GM18526 (cell line): ENCODE measurements around the gene SMAD1.
A peak's percentile ranks its signal among the peaks of the same experiment; 100 is the strongest.

ENCODE experiments used
- POLR2A ChIP-seq: IDR thresholded peaks from 3 replicates; pipeline ENCODE4 v1.6.1; 2011; ENCODE audit not compliant: insufficient read length; ENCODE audit errors: extremely low read depth

Gene SMAD1

DNA sequence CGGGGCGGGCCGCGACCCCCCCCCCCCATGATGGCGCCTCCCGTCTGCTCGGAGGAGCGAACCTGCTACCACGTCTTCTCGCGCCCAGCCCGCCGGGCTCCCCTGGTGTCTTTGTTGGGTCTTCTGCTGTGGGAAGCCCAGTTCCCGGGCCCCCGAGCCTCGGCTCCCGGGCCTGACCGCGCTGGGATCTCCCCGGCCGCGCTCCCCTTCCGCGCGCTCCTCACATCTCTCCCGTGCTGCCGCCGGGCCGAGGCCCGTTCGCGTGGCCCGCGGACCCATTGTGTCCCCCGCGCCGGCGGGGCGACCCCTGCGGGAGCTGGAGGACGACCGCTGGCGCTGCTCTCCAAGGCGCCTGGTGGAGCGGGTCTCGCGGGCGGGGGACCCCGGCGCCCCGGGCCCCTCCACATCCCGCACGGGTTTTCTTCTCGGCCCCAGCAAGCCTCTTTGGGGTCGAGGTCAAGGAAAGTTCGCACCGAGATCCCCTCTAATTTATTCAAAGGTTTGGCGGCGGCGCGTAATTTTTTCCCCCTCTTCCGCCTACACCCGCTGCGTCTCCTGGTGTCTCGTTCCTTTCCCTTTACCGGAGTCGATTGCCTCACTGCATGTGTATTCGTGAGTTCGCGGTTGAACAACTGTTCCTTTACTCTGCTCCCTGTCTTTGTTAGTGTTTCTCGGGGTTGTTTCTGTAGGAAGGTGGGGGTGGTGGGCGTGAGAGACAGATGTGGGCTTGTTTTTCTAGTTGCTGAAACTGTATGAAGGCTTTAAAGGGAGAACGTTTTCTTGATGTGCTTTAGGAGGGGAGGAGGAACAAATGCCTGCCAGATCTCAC, 770 bp downstream of the SMAD1 start:
- peak; percentile 37 for TF ChIP-seq POLR2A

GRCh38 chr4:145483514-145483913, 1.9 kb downstream of the SMAD1 start:
- no peak for TF ChIP-seq POLR2A

DNA sequence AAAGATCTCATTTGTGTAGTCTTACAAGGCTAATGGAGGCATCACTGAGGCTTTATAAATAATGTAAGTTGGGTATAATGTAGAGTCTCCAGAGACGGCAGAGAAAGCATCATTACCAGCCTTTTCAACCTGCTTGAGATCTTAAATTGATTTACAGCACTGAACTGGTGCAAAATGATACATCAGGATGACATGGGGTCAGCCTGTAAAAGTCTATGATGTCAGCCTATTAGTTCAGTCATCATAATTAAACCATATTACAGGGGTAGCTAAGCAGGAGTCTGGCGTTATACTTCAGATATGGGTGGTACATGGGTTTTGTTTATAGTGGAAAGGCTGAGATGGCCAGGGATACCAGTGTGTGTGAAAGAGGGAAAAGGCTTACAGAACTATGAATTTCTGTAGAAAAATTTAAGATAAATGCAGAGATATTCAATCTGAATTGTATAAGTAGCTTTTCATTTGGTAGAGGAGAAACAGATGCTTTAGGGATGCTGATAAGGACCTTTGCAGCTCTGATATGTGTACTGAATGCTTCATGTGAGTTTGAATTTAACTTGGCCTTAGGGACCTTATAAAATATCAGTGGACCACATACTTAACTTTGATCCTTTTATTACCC, 2.7 kb downstream of the SMAD1 start:
- no peak for TF ChIP-seq POLR2A

DNA sequence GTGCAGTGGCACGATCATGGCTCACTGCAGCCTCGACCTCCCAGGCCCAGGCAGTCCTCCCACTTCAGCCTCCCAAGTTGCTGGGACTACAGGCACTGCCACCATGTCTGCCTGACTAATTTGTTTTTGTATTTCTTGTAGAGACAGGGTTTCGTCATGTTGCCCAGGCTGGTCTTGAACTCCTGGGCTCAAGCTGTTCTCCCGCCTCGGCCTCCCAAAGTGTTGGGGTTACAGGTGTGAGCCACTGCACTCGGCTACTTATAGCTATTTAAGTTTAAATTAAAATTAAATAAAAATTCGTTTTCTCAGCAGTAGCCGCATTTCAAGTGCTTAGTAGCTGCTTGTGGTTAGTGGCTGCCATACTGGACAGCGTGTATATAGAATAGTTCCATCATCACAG, 3.5 kb downstream of the SMAD1 start:
- TF ChIP-seq POLR2A = no peak

- TF ChIP-seq POLR2A = no peak
Measured at GRCh38 chr4:145486603-145487002, 5.0 kb downstream of the SMAD1 start.

GRCh38 chr4:145487631-145488030, 6.0 kb downstream of the SMAD1 start:
- no peak for TF ChIP-seq POLR2A

DNA sequence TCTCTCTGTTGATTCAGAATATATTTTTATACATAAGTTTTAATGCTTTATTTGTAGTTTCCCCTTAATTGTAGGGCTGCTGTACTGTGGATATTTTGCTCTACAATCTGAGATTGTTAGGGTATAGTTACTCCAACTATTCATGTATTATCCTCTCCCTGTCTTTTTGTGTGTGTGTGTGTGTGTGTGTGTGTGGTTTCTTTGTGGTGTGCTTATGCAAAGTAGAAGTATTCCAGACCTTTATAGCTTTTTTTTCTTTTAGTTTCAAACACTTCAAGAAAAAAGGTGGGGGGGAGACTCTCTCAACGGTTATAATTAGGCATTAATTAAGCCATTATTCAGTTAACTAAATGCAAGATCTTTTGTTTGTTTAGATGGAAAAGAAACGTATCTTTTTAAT, 6.7 kb downstream of the SMAD1 start:
- no peak for TF ChIP-seq POLR2A

DNA sequence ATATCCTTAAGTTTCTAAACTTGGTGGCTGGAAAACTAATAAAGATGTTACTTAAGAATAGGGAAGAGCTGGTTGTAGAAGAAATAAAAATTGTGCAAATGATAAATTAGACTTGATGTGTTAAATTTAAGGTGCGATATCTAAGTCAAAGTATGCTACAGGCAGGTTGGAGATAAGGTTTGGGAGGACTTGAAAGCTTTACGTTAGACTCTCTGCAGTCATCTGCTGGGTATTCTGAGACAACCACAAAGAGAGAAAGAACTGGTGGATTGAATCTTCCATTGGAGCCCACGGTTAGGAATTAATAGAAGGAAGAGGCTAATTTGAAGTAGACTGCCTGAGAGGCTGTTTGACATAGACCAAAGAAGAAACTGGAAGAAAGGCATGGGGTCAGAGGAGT, 7.9 kb downstream of the SMAD1 start:
- no peak for TF ChIP-seq POLR2A

DNA sequence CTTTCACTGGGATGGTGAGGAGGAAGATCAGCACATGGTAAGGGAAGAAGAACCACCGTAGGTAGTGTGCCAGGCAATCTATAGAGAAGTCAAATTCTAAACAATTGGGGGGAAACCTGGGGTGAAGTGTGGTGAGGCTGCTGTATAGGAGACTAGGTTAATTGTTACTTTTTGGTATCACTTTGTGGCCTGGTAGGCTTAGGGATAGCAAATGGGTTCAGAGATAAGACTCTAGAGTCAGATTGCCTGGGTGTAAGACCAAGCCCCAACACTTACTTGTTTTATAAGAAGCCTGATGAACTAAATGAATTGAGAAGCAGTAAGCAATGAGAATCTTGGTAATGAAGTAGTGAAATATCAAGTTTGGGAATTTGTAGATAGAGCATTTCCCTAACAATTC, 8.7 kb downstream of the SMAD1 start:
- no peak for TF ChIP-seq POLR2A

GRCh38 chr4:145490796-145491195, 9.1 kb downstream of the SMAD1 start:
- TF ChIP-seq POLR2A = no peak

GRCh38 chr4:145492376-145492775, 10.7 kb downstream of the SMAD1 start:
- no peak for TF ChIP-seq POLR2A

GRCh38 chr4:145493166-145493565, 11.5 kb downstream of the SMAD1 start:
- no peak for TF ChIP-seq POLR2A

DNA sequence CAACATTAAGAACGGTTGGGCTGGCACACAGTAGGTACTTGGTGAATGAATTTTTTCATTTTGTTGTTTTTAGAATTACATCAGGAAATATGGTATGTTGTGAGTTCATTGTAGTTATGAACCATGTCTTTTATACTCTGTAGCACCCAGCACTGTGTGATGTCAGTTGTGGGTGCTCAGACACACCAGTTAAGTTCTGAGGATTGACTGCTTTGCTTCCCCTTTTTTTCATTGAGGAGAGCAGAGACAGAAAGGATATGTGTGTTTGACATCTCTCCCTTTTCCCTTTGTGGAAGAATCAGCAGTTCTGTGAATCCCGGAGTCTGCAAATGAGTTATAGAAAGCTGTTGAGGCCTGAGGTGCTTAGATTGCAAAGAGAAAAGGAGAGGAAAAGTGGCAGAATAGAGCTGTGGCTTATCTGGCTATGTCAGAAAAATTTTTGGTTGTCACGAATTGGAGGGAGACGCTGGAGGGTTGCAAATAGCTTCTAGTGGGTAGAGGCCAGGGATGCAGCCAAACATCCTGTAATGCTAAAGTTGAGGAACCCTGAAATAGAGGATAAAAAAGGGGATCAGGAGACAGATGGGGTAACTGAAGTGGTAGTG, 13.1 kb downstream of the SMAD1 start:
- TF ChIP-seq POLR2A = no peak

DNA sequence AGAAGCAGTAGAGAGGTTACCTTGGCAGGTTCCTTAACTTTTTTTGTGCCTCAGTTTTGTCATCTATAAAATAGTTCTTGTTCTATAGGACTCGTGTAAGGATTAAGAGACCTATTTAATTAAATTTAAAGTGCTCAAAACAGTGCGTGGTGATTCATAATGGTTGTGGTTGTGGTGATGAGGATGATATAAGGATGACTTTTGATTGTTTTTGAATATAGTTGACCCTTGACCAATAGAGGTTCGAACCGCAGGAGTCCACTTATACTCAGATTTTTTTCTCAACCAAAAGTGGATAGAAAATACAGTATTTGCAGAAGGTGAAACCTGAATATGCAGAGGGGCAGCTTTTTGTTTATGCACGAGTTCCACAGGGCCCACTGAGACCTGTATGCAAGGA, 14.6 kb downstream of the SMAD1 start:
- TF ChIP-seq POLR2A = no peak

GRCh38 chr4:145497199-145498149, 15.8 kb downstream of the SMAD1 start:
- TF ChIP-seq POLR2A = no peak
